GM18526 (cell line): ENCODE data around the gene OR10G4.

Experiments
- POLR2A ChIP-seq: IDR thresholded peaks from 3 replicates; pipeline ENCODE4 v1.6.1; 2011; ENCODE audit not compliant: insufficient read length; ENCODE audit errors: extremely low read depth

The OR10G4 gene, protein sequence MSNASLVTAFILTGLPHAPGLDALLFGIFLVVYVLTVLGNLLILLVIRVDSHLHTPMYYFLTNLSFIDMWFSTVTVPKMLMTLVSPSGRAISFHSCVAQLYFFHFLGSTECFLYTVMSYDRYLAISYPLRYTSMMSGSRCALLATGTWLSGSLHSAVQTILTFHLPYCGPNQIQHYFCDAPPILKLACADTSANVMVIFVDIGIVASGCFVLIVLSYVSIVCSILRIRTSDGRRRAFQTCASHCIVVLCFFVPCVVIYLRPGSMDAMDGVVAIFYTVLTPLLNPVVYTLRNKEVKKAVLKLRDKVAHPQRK

DNA sequence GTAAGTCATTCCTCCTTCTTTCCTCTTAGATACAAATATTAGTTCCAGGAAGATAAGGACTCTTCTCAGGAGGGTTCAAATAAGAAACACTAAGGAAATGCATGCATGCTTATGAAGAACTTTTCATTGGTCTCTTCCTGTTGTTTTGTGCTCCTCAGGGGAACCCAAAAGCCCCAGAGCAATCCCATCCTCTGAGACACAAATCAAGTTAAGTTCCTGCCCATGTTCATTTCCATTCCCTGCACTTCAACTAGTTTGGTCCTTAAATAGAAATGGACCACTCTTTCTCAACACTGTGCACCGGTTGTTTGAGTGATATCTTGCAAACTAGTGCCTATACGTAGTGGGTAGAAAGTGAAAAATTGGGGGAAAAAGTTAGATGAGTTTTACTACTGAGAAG, at the start of gene OR10G4:
OR10G4 (plus strand) TSS at position 301 of the 400 bp plus-strand sequence. CDS start 2,578 bp downstream, outside the sequence.
- no peak for TF ChIP-seq POLR2A

DNA sequence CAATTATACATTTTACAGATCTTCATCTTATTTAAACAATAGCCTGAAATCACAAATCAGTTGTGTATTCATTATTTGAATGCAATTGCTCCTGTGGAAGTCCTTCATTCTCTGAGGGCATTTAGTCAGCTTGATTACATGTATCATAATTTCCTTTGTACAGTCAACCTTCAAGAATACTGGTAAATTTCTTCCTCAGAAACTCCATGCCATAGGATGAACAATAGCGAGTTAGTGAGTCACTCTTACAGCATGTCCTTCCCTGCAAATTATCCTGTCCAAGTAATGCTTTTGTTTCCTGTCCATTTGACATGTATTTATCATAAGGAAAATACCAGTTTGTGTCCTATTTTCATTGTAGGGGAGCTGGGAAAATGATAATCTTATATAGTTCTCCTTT, 39.0 kb upstream of the OR10G4 start:
- no peak for TF ChIP-seq POLR2A

DNA sequence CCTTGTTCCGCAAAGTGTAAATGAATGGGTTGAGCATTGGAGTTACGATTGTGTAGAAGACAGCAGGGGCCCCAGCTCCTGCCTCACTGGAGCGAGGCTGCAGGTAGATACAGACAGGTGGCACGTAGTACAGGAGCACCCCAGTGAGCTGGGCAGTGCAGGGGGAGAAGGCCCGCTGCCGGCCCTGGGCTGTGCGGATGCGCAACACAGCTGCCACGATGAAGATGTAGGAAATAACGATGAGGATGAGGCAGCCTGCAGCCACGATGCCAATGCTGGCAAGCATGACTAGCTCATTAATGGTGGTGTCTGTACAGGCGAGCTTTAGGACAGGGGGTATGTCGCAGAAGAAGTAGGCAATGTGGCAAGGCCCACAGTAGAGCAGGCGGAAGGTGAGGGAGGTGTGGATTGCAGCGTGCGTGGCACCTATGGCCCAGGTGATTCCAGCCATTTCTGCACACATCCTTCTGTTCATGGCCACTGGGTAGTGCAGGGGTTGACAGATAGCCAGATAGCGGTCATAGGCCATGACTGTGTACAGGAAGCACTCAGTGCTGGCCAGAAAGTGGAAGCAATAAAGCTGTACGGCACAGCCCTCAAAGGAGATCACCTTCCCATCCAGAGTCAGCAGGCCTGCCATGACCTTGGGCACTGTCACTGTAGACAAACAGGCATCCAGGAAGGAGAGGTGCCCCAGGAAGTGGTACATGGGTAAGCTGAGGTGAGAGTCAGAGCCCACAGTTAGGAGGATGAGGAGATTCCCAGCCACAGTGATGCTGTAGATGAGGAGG, 35.8 kb upstream of the OR10G4 start:
- TF ChIP-seq POLR2A = no peak

DNA sequence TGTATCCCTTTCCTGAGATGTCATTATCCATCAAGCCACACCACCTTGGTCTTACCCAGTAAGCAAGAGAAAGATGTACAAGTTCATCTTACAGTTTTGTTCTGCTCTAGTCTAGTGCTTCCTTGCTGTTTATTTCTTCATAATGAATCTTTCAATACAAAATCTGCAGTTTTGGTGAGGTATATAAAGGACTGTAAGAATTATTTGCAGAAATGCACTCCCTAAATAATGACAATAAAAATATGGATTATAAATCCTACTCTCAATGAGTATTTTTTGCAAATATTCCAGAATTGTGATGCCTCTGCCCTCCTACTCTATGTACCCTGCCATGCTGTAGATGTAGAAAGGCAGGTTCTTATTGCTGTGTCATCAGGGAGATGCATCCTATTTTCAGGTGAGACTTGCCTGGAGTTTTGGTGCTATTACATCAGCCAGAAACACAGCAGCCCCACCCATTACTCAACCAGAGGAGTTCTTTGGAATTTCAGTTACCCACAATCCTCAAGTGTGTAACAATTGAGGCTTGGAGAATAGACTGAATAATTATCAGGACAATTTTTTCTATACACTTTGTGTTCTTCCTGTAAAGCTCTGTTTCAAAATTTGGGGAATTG, 35.0 kb upstream of the OR10G4 start, which contains the start of gene OR10S1:
OR10S1 (minus strand) TSS at position 51 of the 617 bp plus-strand sequence. CDS start 117 bp downstream, outside the sequence.
- no peak for TF ChIP-seq POLR2A

DNA sequence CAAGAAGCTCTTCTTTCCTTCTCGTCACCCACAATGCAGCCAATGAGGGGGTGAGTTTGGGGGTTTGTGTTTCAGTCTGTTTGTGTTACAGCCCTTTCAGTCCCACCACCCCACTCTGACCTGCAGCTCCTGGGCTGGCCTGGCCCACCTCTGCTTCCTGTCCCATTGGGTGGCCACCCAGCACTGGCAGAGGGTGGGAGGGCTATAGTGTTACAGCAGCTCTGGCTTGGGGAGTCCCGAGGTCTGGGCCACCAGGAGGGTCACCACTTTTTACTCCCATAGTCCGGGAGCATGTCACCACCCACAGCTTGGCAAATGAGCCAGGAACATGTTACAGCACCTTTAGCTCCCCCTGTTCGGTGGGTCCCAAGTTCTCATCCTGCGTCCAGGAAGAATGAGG, 33.5 kb upstream of the OR10G4 start:
- TF ChIP-seq POLR2A = no peak

- TF ChIP-seq POLR2A = no peak
Measured at GRCh38 chr11:123995119-123995518, 17.7 kb upstream of the OR10G4 start, which contains the start of gene OR10G6. OR10G6 (minus strand) TSS chr11:123995161; CDS start chr11:123995161, 0 bp downstream.

DNA sequence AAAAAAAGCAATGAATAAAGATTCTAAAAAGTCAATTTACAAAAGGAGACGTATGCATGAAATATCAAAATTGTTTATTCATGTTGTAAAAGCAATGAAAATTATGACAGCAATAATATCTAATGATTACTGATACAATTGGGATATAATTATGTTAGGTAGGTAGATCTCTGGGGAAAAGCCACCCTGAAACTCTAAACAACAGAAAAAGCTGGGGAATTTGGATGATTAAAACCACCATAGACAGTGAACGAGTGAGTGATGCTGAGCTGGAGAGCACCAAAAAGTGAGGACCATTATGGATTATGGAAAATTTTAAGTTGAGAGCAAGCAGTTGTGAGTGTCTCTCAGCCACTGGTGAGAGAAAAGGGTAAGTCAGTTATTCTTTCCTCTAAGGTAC, 13.7 kb downstream of the OR10G4 start, which contains the start of gene OR10G8:
OR10G8 (plus strand) TSS at position 301 of the 400 bp plus-strand sequence. CDS start 2,825 bp downstream, outside the sequence.
- TF ChIP-seq POLR2A = no peak

- TF ChIP-seq POLR2A = no peak
Measured at GRCh38 chr11:124036666-124037065, 23.9 kb downstream of the OR10G4 start.

DNA sequence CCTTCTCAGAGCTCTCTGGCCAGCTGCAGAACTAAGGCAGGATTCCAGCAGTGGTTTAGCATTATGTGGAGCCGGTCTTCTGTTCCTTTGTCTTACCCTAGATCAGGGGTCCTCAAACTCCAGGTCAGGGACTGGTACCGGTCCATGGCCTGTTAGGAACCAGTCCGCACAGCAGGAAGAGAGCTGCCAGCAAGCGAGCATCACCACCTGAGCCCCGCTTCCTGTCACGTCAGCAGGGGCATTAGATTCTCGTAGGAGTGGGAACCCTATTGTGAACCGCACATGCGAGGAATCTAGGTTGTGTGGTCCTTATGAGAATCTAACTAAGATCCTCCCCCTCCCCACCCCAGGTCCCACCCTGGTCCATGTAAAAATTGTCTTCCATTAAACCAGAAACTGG, 26.8 kb downstream of the OR10G4 start:
- TF ChIP-seq POLR2A = no peak

DNA sequence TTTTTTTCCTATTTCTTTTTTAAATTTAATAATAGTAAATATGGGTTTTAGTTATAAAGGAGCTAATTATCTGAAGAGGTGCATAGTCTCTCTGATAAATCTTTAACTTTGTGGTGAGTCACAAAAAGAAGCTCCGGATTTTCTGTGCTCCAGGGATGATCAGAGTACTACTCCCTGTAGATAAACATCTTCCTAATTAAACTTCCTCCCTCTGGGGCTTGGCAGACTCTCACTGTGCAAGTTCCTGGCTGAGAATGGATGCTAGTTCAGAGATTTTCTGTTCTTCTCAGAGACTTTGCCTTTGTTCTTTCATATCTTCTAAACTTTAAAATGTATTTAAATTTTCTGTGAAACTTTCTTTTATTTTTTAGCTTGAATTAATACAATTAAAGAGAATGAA, 28.5 kb downstream of the OR10G4 start, which contains the start of gene OR10G7:
OR10G7 (minus strand) TSS at position 72 of the 400 bp plus-strand sequence. CDS start 2,324 bp downstream, outside the sequence.
- no peak for TF ChIP-seq POLR2A

- no peak for TF ChIP-seq POLR2A
Measured at GRCh38 chr11:124043420-124043819, 30.6 kb downstream of the OR10G4 start.

DNA sequence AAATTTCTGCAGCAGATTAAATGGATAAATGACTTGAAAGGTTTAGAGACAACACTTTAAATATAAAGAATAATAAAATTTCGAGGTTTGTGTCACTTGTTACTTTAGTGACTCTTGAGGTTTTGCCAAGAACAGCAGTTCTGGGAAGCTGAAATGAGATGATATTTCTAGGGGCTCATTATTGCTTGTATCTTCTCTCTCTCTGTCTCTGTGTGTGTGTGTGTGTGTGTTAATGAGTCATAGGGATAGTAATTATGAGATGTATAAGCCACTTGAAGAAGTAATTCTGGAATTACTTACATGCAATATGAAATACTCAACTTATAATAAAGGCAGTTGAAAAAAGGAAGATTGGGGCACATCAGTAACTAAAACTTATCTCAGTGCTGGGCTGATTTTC, 38.0 kb downstream of the OR10G4 start:
- TF ChIP-seq POLR2A = no peak

DNA sequence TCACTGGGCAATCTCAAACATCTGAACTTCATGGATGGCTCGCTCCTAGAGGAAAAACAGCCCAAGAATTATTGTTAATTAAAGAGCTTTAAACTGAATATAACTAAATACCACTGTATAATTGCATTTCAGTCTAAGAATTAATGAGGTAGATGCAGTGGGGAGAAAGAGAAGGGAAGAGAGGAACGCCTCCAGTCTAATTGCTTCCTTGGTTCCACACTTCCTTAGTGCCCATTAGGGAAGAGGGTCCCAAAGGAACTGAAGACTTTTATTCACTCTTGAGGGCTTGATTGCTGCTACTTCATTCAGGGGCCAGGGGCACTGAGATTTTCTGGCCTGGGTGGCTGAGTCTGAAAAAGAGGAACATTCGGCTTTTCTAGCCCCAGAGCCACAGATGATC, 40.2 kb downstream of the OR10G4 start:
- no peak for TF ChIP-seq POLR2A
